DMS114 treated with DMSO at 0.1 percent for 48 hours (cell line): Measurements from ENCODE around the gene TBCD.

Experiments used
- DNase-seq: peaks from one replicate; lab custom pipeline; 2025; ENCODE audit not compliant: unreplicated experiment; lab: John Stamatoyannopoulos, UW

Gene TBCD

GRCh38 chr17:82935966-82936767 lies 184.3 kb downstream of the TBCD start:
- no peak for DNase-seq

- no peak for DNase-seq
Observed at GRCh38 chr17:82936768-82937171, 184.9 kb downstream of the TBCD start.

GRCh38 chr17:82937411-82938371 lies 185.8 kb downstream of the TBCD start:
- no peak for DNase-seq

GRCh38 chr17:82938486-82938872 lies 186.6 kb downstream of the TBCD start:
- no peak for DNase-seq

- no peak for DNase-seq
Observed at GRCh38 chr17:82938873-82939620, 187.2 kb downstream of the TBCD start.

DNA sequence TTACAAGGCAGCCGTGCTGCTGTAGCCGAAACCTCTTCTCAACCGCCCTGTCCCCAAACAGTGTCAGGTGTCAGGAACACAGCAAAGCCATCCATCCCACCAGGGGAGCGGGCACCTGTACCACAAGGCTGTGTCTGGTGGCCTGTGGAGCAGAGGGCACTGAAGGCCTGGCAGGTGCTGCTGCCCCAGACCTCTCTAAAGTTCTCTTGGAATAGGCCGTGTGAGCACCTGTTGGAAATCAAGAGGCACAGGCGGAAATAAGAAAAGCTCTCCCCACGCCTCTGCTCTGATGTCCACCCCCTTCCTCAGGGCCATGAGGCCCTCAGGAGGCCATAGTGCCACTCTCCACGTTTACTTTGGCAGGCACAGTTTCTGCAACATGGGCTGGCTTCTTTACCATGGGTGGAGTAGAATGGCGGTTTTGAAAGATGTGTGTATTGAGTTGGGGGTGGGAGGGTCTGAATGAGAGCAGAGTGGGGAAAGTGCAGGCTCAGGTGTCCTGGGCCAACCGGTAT lies 187.8 kb downstream of the TBCD start:
- DNase-seq: no peak

DNA sequence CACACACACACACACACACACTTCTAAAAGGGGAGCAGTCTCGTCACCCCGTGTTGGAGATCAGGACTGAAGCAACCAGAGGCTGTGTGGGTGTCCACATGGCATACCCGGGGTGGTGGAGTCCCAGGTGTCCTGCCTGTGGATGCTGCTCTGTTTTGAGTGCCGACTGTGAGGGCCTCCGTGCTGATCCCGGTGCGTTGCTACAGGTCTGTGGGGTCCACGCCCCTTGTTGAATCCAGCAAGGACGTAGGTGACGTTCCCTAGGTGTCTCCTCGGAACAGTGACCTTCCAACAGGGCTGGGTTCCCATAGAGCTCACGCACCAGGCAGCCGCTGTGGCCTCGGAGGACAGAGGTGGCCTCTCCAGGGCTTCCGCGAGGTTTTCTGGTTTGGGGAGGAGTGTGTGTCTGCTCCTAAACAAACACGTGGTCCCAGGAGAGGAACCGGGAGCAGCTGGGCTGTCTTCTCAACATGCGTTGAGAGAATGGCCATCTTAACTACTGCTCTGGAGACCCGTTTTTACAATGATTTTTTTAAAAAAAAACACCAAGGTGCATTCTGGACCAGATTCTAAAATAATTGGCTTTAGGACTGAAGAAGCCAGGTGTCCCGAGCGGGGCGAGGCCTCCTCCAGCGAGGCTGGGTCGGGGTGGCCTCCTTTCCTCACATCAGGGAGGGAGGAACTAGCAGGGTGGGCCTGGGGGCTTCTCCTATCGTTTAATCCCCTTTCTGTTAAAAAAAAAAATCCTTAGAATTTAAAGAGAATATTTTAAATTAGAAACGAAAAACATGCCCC lies 188.6 kb downstream of the TBCD start:
- no peak for DNase-seq

DNA sequence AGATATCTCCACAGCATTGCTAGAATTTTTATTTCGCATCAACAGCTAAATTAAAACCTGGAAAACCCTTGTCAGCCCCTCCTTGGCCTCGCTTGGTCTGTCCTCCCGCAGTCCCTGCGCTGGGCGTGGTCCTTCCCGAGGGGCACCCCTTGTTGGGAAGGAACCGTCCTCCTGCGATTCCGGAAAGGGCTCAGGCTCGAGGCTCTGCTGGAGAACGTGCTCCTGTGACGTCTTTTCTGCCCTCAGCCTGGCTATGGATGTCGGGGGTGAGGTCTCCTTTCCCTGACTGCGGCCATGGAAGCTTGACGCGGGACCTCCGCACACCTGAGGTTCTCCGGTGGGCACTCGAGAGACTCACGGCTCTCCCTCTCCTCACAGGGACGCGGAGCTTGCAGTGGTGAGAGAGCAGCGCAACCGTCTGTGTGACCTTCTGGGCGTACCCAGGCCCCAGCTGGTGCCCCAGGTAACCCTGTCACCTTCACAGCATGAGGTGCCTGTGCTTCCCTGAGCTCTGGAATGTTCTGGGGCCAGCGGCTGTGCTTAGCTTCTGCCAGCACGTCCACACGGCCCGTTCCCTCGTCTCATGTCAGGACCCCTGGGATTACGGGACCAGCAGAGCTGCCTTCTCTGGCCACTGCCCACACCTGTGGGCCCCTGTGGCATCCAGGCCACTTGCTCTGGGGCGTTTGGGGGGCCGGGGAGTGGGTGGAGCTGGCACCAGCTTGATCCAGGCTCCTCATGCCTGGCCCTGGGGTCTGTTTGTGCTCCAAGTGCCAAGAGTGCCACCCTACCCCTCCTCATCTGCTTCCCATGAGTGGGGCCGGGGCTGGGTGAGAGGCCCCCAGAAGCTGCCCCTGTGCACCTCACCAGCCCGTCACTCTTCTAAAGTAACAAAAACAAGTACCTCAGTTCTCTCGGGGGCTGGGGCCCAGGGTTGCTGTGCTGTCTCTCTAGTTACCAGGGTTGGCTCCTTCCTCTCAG lies 189.4 kb downstream of the TBCD start:
- DNase-seq: no peak

DNA sequence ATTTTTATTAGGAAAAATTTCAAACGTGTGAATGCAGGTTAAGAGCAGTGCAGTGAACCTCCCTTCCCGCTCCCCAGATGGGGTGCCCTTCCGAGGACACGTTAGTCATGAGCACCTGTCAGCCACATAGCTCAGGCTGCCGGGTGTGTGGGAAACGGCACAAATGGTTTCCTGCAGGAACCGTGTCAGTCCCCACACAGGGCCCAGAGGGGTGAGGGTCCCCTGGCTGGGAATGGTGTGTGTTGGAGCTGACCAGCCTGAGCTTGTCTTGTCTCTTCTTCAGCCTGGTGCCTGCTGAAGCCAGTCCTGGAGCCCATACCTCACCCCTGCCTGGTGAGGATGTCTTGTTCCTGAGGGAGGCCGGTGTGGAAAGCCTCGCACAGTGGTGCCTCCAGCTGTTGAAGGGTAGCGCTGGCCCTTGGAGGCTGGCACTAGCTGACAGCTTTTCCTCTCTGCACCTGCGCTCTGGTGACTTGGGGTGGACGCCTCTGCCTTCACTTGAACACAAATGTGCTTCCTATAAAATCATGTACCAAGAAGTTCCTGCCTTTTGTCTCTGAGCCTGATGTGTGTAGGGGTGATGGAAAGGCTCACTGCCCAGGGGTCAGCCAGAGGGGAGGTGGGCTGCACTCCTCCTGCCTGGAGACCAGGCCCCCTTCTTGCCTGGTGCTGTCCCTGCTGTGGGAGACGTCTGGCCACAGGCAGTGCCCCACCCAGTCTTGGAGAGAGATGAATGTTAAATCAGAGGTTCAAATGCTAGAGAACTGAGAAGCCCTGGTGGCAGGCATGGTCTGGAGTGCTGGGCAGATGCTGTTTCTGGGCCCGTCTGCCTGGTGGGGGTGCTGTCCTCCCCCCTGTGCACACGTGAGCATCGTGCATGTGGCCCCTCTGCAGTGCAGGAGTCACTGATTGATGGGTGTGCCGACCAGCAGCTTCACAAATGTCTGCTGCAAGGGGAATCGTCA lies 190.6 kb downstream of the TBCD start:
- no peak for DNase-seq

GRCh38 chr17:82943339-82943738 lies 191.5 kb downstream of the TBCD start:
- no peak for DNase-seq

- no peak for DNase-seq
Observed at GRCh38 chr17:82943751-82944150, 191.9 kb downstream of the TBCD start.

GRCh38 chr17:82944990-82945389 lies 193.1 kb downstream of the TBCD start:
- no peak for DNase-seq

- DNase-seq: no peak
Observed at GRCh38 chr17:82946081-82946480, 194.2 kb downstream of the TBCD start.

DNA sequence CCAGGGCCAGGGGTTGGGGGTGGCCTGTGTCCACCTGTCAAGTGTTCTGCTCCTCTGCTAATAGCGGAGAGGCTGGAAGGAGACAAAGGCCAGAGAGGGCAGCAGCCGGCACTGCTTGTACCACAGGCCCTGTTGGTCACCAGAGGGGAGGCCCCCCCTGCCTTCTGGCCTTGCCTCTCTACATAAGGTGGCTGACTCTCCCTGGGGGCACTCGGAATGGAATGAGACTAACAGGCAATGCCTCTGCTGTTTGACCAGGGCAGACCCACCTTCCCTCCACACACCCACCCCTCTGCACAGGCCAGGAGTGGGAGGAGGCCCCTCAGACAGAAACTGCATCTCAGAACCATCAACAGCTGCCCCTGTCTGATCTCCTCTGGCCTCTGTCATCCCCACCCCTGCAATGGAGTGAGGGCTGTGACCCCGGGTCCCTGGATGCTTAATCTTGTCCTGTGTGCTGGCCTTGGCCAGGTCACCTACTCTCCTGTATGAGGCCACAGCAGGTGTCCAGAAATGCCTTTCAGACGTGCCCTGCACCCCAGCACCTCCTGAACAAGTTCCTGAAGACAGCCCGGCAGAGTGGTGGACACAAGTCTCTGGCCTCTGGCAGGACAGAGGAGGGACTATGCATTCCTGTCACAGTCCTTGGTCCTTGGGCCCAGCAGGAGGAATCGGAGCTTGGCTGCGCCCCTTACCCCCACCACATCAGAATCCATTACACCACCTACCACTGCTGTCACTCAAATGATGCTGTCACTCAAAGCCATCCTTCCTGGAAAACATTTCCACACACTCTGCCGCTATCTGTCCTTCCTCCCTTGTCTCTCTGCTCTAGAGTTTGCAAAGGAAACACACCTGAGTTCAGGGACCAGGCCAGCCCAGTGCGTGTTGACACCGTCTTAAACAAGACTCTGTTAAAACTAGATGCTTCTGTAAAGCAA lies 195.5 kb downstream of the TBCD start:
- DNase-seq: no peak

GRCh38 chr17:82948081-82948511 lies 196.2 kb downstream of the TBCD start:
- DNase-seq: no peak

DNA sequence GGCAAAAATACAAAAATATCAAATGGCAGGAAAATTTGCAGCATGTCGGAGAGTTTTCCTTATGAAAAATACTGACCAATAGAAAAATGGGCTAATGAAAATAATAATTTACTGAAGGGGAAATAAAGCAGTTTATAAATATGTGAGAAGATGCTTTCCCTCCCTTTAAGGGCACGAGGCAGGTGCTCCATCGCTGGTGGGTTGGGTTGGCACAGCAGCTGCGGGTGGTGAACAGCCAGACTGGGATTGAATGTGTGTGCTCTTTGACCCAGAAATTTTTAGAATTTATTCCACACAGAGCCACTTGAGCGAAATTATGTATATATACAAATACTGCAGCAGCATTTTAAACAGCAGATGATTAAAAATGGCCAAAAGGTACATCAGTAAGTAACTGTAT lies 197.1 kb downstream of the TBCD start:
- DNase-seq: no peak

- no peak for DNase-seq
Observed at GRCh38 chr17:82949361-82949760, 197.5 kb downstream of the TBCD start.
